HepG2 (cell line): Measurements from ENCODE around the gene TMEM240. TPM values are rescaled to one million over a fixed set of nuclear protein-coding genes. Genes with fewer than 3 reads are reported as not detected.

ENCODE experiments used
- ATF7-NPFF ChIP-seq: sonication (generic); formaldehyde crosslinking; IDR thresholded peaks from 2 replicates; pipeline ENCODE4 v1.8.1; 2023; ENCODE audit warnings: mild to moderate bottlenecking, low read depth, missing genetic modification reagents, moderate library complexity
- CCDC6 ChIP-seq: sonication (generic); formaldehyde crosslinking; IDR thresholded peaks from 2 replicates; pipeline ENCODE4 v1.8.1; 2022; ENCODE audit warnings: mild to moderate bottlenecking, missing genetic modification reagents, moderate library complexity
- CEBPG ChIP-seq: IDR thresholded peaks from 2 replicates; pipeline ENCODE4 v1.6.1; 2016
- GATAD2A ChIP-seq: IDR thresholded peaks from 2 replicates; pipeline ENCODE4 v1.6.1; 2016
- NCOA5 ChIP-seq: sonication (generic); formaldehyde crosslinking; IDR thresholded peaks from 2 replicates; pipeline ENCODE4 v1.4.0; 2020; ENCODE audit warnings: missing genetic modification reagents
- NFYC ChIP-seq: IDR thresholded peaks from 2 replicates; pipeline ENCODE4 v1.6.1; 2016; ENCODE audit warnings: missing genetic modification reagents, missing compliant biosample characterization
- PCBP1 ChIP-seq: fragments of 200-400 bp; formaldehyde crosslinking; IDR thresholded peaks from 2 replicates; pipeline ENCODE4 v1.6.1; 2017; ENCODE audit warnings: mild to moderate bottlenecking, low read depth, low read length, borderline replicate concordance
- PHF5A ChIP-seq: IDR thresholded peaks from one replicate; pipeline ENCODE4 v1.6.1; 2018; ENCODE audit warnings: low read depth, missing genetic modification reagents; ENCODE audit not compliant: unreplicated experiment
- ZKSCAN5 ChIP-seq: sonication (generic); formaldehyde crosslinking; IDR thresholded peaks from 2 replicates; pipeline ENCODE4 v1.5.1; 2020; ENCODE audit warnings: mild to moderate bottlenecking, missing genetic modification reagents
- ZMAT3 ChIP-seq: sonication (generic); formaldehyde crosslinking; conservative IDR thresholded peaks from 2 replicates; pipeline ENCODE4 v1.7.0; 2021; ENCODE audit warnings: missing genetic modification reagents
- ZNF160 ChIP-seq: sonication (generic); formaldehyde crosslinking; IDR thresholded peaks from 2 replicates; pipeline ENCODE4 v1.8.0; 2022; ENCODE audit warnings: mild to moderate bottlenecking, inconsistent platforms, missing genetic modification reagents
- ZNF713 ChIP-seq: sonication (generic); formaldehyde crosslinking; IDR thresholded peaks from 2 replicates; pipeline ENCODE4 v1.4.0; 2020; ENCODE audit warnings: mild to moderate bottlenecking, missing genetic modification reagents
- ZNF776 ChIP-seq: sonication (generic); formaldehyde crosslinking; IDR thresholded peaks from 2 replicates; pipeline ENCODE4 v1.4.0; 2020; ENCODE audit warnings: mild to moderate bottlenecking, missing genetic modification reagents
- ZNF777 ChIP-seq: sonication (generic); formaldehyde crosslinking; IDR thresholded peaks from 2 replicates; pipeline ENCODE4 v1.4.0; 2020; ENCODE audit warnings: missing genetic modification reagents
- ZNF878 ChIP-seq: sonication (generic); formaldehyde crosslinking; IDR thresholded peaks from 2 replicates; pipeline ENCODE4 v1.8.1; 2023; ENCODE audit warnings: mild to moderate bottlenecking, missing genetic modification reagents, moderate library complexity
- polyA plus RNA-seq, 8 experiments: library from polyadenylated mRNA; depleted of rRNA in 3 of 8; stranded (reverse) in 7 of 8; unstranded in 1 of 8; fragments of >200 nt; fragmentation: Illumina TruSeq in 4 of 8; extraction: Trizol in 4 of 8; gene quantifications; 2 replicates each; pipeline versions ENCODE4 v1.2.1 to v1.2.3, GENCODE V29; 2011 to 2016; ENCODE audit warnings: low read depth in 4 of 8, missing spikeins in 1 of 8, mixed read lengths in 1 of 8; ENCODE audit not compliant: insufficient read depth in 1 of 8
- total RNA-seq, 5 experiments: library from RNA; depleted of rRNA; stranded (reverse); fragments of >200 nt; fragmentation: Illumina TruSeq; extraction: Trizol; gene quantifications; 2 replicates each; pipeline ENCODE4 v1.2.3, GENCODE V29; 2016; ENCODE audit warnings: low read depth in 1 of 5
- TF ChIP-seq, protein P1 (sequence below): sonication (generic); formaldehyde crosslinking; IDR thresholded peaks from 2 replicates; pipeline ENCODE4 v1.4.0; 2020; ENCODE audit warnings: missing genetic modification reagents
- TF ChIP-seq, protein P2 (sequence below): sonication (generic); formaldehyde crosslinking; IDR thresholded peaks from 2 replicates; pipeline ENCODE4 v1.4.0; 2020; ENCODE audit warnings: missing genetic modification reagents; ENCODE audit errors: not compliant biosample characterization
- TF ChIP-seq, protein P3 (sequence below): sonication (generic); formaldehyde crosslinking; IDR thresholded peaks from 2 replicates; pipeline ENCODE4 v1.4.0; 2020; ENCODE audit warnings: missing genetic modification reagents, low read depth, mild to moderate bottlenecking, borderline replicate concordance
- TF ChIP-seq, protein P4 (sequence below): sonication (generic); formaldehyde crosslinking; IDR thresholded peaks from 2 replicates; pipeline ENCODE4 v1.5.0; 2020; ENCODE audit warnings: mild to moderate bottlenecking, missing genetic modification reagents
- TF ChIP-seq, protein P5 (sequence below): sonication (generic); formaldehyde crosslinking; IDR thresholded peaks from 2 replicates; pipeline ENCODE4 v1.8.1; 2023; ENCODE audit warnings: mild to moderate bottlenecking, missing genetic modification reagents
- TF ChIP-seq, protein P6 (sequence below): sonication (generic); formaldehyde crosslinking; IDR thresholded peaks from 2 replicates; pipeline ENCODE4 v1.4.0; 2020; ENCODE audit warnings: mild to moderate bottlenecking, missing genetic modification reagents

TMEM240 gene
- total and polyA plus RNA-seq, 2 of the 13 experiments (the other 11 are each of a cell fraction or from before 2014, with no cell fraction given) = 0.17 TPM; not detected in 1

DNA sequence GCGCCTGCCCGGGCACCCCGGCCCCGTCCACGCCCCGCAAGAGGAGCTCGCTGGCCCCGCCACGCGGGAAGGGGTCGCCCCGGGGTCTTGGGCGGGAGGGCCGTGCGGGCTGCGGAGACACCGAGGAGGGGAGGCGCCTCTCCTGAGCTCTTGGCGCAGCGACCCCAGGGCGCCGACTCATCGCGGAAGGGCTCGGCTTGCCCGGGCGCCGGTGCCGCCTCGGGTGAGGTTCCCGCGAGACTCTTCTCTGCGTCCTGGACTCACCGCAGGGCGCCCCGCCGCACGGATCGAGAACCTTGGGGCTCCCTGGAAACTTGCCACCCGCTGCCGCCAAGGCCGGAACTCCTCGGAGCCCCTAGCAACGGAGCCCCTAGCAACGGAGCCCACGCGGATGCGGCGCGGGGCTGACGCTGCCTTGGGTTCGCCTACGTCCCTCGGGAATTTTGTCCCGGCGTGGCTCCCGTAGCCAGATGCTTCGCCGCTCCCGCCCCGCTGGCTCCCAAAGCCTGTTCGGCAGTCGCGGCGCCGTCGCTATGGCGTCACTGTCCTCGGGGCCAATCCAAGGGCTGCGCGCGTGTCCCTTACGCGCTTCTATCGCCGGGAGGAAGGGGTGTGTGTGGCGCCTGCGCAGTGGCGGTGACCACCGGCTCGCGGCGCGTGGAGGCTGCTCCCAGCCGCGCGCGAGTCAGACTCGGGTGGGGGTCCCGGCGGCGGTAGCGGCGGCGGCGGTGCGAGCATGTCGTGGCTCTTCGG, 28.7 kb downstream of the TMEM240 start, which contains the start of gene ATAD3A (continued):
- TF ChIP-seq ZNF776 (CRISPR knock-in tag) (no peak; the same call in 1 of the 2 replicates), PHF5A (CRISPR knock-in tag) (peak; percentile 82), ZNF878 (CRISPR knock-in tag) (no peak), ZNF713 (CRISPR knock-in tag) (peak; percentile 77; the same call in 1 of the 2 replicates), CCDC6 (CRISPR knock-in tag) (0 out of 2 replicates have a peak, but pooled peaks have one; percentile 26), ZMAT3 (0 out of 2 replicates have a peak, but pooled peaks have one; percentile 81), ZNF160 (no peak), NFYC (CRISPR knock-in tag) (peak; percentile 91), ATF7-NPFF (CRISPR knock-in tag) (peak; percentile 36; the same call in 1 of the 2 replicates), PCBP1 (0 out of 2 replicates have a peak, but pooled peaks have one; percentile 30), GATAD2A (CRISPR knock-in tag) (peak; percentile 59), NCOA5 (CRISPR knock-in tag) (no peak), CEBPG (CRISPR knock-in tag) (0 out of 2 replicates have a peak, but pooled peaks have one; percentile 29), ZKSCAN5 (CRISPR knock-in tag) (no peak), ZNF777 (CRISPR knock-in tag) (no peak)
- TF ChIP-seq, protein P1, sequence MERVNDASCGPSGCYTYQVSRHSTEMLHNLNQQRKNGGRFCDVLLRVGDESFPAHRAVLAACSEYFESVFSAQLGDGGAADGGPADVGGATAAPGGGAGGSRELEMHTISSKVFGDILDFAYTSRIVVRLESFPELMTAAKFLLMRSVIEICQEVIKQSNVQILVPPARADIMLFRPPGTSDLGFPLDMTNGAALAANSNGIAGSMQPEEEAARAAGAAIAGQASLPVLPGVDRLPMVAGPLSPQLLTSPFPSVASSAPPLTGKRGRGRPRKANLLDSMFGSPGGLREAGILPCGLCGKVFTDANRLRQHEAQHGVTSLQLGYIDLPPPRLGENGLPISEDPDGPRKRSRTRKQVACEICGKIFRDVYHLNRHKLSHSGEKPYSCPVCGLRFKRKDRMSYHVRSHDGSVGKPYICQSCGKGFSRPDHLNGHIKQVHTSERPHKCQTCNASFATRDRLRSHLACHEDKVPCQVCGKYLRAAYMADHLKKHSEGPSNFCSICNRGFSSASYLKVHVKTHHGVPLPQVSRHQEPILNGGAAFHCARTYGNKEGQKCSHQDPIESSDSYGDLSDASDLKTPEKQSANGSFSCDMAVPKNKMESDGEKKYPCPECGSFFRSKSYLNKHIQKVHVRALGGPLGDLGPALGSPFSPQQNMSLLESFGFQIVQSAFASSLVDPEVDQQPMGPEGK (CRISPR knock-in tag) = no peak
- TF ChIP-seq, protein P2, sequence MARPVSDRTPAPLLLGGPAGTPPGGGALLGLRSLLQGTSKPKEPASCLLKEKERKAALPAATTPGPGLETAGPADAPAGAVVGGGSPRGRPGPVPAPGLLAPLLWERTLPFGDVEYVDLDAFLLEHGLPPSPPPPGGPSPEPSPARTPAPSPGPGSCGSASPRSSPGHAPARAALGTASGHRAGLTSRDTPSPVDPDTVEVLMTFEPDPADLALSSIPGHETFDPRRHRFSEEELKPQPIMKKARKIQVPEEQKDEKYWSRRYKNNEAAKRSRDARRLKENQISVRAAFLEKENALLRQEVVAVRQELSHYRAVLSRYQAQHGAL (CRISPR knock-in tag) = no peak
- TF ChIP-seq, protein P3, sequence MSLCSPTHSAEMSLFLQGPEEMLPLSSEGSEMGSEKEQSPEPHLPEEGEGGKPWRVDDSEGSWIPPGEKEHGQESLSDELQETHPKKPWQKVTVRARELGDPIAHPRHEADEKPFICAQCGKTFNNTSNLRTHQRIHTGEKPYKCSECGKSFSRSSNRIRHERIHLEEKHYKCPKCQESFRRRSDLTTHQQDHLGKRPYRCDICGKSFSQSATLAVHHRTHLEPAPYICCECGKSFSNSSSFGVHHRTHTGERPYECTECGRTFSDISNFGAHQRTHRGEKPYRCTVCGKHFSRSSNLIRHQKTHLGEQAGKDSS (CRISPR knock-in tag) = no peak
- TF ChIP-seq, protein P4, sequence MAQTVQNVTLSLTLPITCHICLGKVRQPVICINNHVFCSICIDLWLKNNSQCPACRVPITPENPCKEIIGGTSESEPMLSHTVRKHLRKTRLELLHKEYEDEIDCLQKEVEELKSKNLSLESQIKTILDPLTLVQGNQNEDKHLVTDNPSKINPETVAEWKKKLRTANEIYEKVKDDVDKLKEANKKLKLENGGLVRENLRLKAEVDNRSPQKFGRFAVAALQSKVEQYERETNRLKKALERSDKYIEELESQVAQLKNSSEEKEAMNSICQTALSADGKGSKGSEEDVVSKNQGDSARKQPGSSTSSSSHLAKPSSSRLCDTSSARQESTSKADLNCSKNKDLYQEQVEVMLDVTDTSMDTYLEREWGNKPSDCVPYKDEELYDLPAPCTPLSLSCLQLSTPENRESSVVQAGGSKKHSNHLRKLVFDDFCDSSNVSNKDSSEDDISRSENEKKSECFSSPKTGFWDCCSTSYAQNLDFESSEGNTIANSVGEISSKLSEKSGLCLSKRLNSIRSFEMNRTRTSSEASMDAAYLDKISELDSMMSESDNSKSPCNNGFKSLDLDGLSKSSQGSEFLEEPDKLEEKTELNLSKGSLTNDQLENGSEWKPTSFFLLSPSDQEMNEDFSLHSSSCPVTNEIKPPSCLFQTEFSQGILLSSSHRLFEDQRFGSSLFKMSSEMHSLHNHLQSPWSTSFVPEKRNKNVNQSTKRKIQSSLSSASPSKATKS (CRISPR knock-in tag) = no peak
- TF ChIP-seq, protein P5, sequence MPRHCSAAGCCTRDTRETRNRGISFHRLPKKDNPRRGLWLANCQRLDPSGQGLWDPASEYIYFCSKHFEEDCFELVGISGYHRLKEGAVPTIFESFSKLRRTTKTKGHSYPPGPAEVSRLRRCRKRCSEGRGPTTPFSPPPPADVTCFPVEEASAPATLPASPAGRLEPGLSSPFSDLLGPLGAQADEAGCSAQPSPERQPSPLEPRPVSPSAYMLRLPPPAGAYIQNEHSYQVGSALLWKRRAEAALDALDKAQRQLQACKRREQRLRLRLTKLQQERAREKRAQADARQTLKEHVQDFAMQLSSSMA (CRISPR knock-in tag) = no peak
- TF ChIP-seq, protein P6, sequence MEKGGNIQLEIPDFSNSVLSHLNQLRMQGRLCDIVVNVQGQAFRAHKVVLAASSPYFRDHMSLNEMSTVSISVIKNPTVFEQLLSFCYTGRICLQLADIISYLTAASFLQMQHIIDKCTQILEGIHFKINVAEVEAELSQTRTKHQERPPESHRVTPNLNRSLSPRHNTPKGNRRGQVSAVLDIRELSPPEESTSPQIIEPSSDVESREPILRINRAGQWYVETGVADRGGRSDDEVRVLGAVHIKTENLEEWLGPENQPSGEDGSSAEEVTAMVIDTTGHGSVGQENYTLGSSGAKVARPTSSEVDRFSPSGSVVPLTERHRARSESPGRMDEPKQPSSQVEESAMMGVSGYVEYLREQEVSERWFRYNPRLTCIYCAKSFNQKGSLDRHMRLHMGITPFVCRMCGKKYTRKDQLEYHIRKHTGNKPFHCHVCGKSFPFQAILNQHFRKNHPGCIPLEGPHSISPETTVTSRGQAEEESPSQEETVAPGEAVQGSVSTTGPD (CRISPR knock-in tag) = no peak
